Measurements from ENCODE around the gene DGLUCY. TPM values are rescaled to one million over a fixed set of nuclear protein-coding genes. Genes with fewer than 3 reads are reported as not detected.

DGLUCY gene
- total and polyA plus RNA-seq, 11 donors, result 53.7 to 234 (median 138) TPM

- Histone ChIP-seq H3K4me1 (peaks cover 0 to 47% (median 0%) of the 10 kb centered on the region in 12 donors), H3K36me3 (peaks cover 0 to 15% (median 0%) of the 10 kb centered on the region in 9 donors), H3K27ac (no peak overlapping the region), H3K9me3 (peaks cover 0 to 17% (median 6%) of the 10 kb centered on the region in 12 donors), H3K27me3 (no peaks in the 10 kb centered on the region), H3K4me3 (no peak overlapping the region)
- DNase-seq, result no peak
- TF ChIP-seq POLR2A (IDR thresholded peaks at IDR 0.05) (no peak), CTCF (IDR thresholded peaks at IDR 0.05) (no peak)
- WGBS, 4 donors, result 95 to 97% (median 97%) methylated on average over 7 to 16 of the region's 16 CpGs
- intact Hi-C loops (cut with DNase I), result no loop called here
- peak in 1 of 4 donors; percentile 6 for ATAC-seq
Observed at GRCh38 chr14:91234791-91235114, 120.9 kb downstream of the DGLUCY start.

- Histone ChIP-seq H3K9me3 (peaks cover 0 to 8% (median 4%) of the 10 kb centered on the region in 12 donors), H3K4me3 (no peak overlapping the region), H3K27ac (no peak overlapping the region), H3K27me3 (no peaks in the 10 kb centered on the region), H3K36me3 (peaks cover 0 to 5% (median 0%) of the 10 kb centered on the region in 9 donors), H3K4me1 (peaks cover 0 to 37% (median 0%) of the 10 kb centered on the region in 12 donors)
- intact Hi-C loops (cut with DNase I), result no loop called here
- DNase-seq (no peak), ATAC-seq (no peak)
- WGBS, 4 donors, result 84 to 96% (median 89%) methylated on average over 7 of the region's 7 CpGs
- no peak for TF ChIP-seq CTCF (IDR thresholded peaks at IDR 0.05)
- TF ChIP-seq POLR2A (IDR thresholded peaks at IDR 0.05), result no peak
Observed at GRCh38 chr14:91235841-91236240, 122.0 kb downstream of the DGLUCY start.

GRCh38 chr14:91237219-91237618 is 123.3 kb downstream of the DGLUCY start:
- Histone ChIP-seq H3K9me3 (no peaks in the 10 kb centered on the region), H3K4me3 (no peak overlapping the region), H3K27me3 (no peaks in the 10 kb centered on the region), H3K4me1 (peaks cover 0 to 23% (median 0%) of the 10 kb centered on the region in 12 donors), H3K27ac (no peak overlapping the region), H3K36me3 (peaks cover 0 to 4% (median 0%) of the 10 kb centered on the region in 9 donors)
- TF ChIP-seq POLR2A (IDR thresholded peaks at IDR 0.05) (no peak), CTCF (IDR thresholded peaks at IDR 0.05) (no peak)
- WGBS, 4 donors, result 82 to 93% (median 85%) methylated on average over 7 of the region's 7 CpGs
- DNase-seq (no peak), ATAC-seq (no peak)
- intact Hi-C loops (cut with DNase I), result no loop called here

GRCh38 chr14:91238085-91238484 is 124.2 kb downstream of the DGLUCY start:
- H3K9me3 ChIP-seq, result no peaks in the 10 kb centered on the region
- ATAC-seq, result no peak
- H3K27ac ChIP-seq, result no peak overlapping the region
- H3K4me1 ChIP-seq, result peaks cover 0 to 21% (median 0%) of the 10 kb centered on the region in 12 donors
- no peak overlapping the region for H3K4me3 ChIP-seq
- TF ChIP-seq CTCF (IDR thresholded peaks at IDR 0.05) (no peak), POLR2A (IDR thresholded peaks at IDR 0.05) (no peak)
- DNase-seq, result no peak
- 74 to 82% (median 81%) methylated on average over 4 of the region's 4 CpGs for WGBS, 4 donors
- peaks cover 0 to 4% (median 0%) of the 10 kb centered on the region in 9 donors for H3K36me3 ChIP-seq
- no peaks in the 10 kb centered on the region for H3K27me3 ChIP-seq
- intact Hi-C loops (cut with DNase I), result no loop called here
